ENCODE data around the gene ATF5.

The ATF5 gene, protein sequence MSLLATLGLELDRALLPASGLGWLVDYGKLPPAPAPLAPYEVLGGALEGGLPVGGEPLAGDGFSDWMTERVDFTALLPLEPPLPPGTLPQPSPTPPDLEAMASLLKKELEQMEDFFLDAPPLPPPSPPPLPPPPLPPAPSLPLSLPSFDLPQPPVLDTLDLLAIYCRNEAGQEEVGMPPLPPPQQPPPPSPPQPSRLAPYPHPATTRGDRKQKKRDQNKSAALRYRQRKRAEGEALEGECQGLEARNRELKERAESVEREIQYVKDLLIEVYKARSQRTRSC

GRCh38 chr19:49929121-49929610, at the start of gene ATF5, which contains the start of gene NUP62:
TSS of gene ATF5 (plus strand) at chr19:49929205. CDS start at chr19:49930851, 1,646 bp downstream.
TSS of gene NUP62 (minus strand) at chr19:49929504. CDS start at chr19:49909807, 19,697 bp downstream.
- DNase-seq: peak; percentile 91 to 95

DNA sequence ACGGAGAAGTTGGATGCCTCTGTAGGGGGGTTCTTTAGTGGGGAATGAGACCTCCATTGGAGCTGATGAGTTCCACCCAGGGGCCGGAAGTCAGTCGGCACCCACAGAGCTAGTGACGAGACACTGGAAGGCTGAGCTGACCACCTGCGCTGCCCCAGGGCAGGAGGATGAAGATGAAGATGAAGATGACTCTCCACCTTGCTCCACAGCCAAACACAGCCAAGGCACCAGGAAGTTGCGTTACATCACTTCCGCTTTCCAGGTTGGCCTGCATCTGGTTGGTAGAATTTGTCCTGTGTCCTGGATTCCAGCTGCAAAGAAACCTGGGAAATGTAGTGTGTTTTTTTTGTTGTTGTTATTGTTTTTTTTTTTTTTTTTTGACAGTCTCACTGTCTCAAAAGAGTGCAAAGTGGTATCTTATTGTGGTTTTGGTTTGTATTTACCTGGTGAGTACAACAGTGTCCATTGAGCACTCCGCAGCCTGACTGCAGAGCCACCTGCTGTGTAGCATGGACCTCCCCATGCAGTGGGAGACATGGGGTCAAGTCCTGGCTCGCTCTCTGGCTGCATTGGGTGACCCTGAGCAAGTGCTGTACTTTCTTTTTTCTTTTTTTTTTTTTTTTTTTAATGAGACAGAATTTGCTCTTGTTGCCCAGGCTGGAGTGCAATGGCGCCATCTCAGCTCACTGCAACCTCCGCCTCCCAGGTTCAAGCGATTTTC, 49.6 kb upstream of the ATF5 start:
- no peak for DNase-seq

DNA sequence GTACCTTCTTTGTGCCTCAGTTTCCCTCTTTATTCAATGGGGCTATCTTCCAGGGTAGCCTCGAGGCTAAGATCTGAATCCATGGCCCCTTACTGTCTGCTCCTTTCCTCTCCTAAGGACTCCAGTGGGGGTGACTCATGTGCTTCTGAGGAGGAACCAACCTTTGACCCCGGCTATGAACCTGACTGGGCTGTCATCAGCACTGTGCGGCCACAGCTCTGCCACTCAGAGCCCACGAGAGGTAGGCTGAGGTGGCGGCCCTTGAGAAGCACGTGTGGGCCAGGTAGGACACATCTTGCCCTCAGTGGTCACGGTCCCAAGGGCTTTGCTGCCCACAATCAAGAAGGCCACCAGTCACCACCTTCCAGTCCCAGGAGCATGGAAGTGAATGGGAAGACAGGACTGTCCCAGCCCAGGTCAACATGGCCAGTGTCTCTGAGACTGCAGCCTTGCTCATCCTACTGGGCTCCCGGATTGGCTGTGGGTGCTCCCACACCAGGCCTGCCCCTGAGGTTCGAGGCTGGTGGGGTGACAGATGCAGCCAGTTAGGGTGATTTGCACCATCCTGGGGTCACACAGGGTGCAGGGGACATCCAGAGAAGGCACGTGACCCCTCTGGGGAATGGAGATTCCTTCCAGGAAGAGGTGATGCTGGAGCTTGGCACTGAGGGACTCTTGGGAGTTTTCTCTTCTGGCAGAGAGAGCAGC, 48.7 kb upstream of the ATF5 start:
- no peak for DNase-seq

- DNase-seq: no peak
These were observed 47.8 kb upstream of the ATF5 start for GRCh38 chr19:49881186-49881585.

- DNase-seq: no peak
These were observed 47.2 kb upstream of the ATF5 start for GRCh38 chr19:49881672-49882394.

GRCh38 chr19:49882643-49883042, 46.4 kb upstream of the ATF5 start:
- no peak for DNase-seq

GRCh38 chr19:49883094-49883493, 45.9 kb upstream of the ATF5 start:
- DNase-seq: no peak

DNA sequence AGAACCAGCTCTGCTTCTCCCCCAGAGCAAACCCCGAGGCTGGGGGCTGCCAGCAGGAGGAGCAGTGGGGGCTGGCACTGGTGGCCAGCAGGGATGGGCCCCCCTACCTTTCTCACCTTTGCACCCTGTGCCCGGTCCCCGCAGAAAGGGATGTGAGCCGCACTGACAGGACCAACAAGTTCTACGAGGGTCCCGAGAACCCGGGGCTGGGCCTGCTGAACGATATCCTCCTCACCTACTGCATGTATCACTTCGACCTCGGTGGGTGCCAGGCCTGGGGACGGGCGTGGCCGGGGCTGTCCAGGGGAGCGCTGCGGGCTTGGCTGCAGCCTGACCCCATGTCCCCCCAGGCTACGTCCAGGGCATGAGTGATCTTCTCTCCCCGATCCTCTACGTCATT, 44.9 kb upstream of the ATF5 start:
- no peak for DNase-seq

- no peak for DNase-seq
These were observed 44.2 kb upstream of the ATF5 start for GRCh38 chr19:49884760-49885159.

DNA sequence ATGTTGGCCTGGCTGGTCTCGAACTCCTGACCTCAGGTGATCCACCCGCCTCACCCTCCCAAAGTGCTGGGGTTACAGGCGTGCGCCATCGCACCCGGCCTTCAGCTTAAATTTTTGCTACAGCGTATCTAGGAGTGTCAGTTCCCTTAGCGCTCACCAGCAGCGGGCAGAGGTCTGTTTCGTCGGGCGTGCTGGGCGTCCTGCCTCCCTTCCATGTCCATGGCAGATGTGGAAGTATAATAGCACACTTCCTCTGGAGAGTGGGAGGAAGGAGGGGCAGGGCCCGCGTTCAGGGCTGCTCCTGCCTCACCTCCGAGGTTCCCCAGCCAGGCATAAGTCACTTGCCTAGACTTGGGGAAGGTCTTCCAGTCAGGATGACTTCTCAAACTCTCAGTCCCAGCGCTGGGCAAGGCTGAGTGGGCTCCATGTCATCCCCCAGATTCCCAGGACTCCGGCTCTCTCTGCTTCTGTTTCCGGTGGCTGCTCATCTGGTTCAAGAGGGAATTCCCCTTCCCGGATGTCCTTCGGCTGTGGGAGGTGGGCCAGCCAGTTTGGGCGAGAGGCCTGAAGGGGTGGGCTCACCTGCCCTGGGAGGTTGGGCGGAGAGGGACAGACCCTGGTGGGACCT, 41.9 kb upstream of the ATF5 start:
- DNase-seq: no peak

GRCh38 chr19:49887665-49888509, 41.1 kb upstream of the ATF5 start:
- no peak for DNase-seq

GRCh38 chr19:49888510-49888824, 40.5 kb upstream of the ATF5 start:
- no peak for DNase-seq

GRCh38 chr19:49889038-49889686, 39.8 kb upstream of the ATF5 start:
- DNase-seq: no peak

DNA sequence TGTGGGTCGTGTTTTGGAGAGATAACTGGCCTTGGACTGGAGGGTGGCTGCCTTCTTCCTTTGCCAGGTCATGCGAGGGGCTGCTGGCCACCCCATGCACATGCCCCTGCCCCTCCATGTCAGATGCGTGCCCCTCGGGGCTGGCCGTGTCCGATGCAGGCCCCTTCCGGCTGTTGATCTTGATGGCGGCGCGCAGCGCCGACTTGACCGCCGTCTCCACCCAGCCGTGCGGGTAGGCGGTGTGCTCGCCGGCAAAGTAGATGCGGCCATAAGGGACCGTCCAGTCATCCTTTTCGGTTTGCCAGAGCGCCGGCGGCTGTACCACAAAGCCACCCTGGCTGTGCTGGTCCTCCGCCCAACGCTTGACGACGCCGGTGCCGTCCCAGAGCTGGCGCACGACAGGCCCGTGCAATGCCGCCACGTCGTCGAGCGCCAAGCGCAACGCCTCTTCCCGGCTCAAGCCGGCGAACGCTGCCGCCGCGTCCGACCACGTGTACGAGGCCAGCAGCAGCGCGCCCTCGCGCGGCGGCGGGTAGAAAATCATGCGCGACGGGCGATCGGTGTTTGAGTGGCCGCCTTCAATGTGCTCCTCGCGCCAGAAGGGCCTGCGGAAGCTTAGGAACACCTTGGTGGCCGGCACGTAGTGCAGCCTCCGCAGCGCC, 39.2 kb upstream of the ATF5 start:
- DNase-seq: peak; percentile 84 to 92

DNA sequence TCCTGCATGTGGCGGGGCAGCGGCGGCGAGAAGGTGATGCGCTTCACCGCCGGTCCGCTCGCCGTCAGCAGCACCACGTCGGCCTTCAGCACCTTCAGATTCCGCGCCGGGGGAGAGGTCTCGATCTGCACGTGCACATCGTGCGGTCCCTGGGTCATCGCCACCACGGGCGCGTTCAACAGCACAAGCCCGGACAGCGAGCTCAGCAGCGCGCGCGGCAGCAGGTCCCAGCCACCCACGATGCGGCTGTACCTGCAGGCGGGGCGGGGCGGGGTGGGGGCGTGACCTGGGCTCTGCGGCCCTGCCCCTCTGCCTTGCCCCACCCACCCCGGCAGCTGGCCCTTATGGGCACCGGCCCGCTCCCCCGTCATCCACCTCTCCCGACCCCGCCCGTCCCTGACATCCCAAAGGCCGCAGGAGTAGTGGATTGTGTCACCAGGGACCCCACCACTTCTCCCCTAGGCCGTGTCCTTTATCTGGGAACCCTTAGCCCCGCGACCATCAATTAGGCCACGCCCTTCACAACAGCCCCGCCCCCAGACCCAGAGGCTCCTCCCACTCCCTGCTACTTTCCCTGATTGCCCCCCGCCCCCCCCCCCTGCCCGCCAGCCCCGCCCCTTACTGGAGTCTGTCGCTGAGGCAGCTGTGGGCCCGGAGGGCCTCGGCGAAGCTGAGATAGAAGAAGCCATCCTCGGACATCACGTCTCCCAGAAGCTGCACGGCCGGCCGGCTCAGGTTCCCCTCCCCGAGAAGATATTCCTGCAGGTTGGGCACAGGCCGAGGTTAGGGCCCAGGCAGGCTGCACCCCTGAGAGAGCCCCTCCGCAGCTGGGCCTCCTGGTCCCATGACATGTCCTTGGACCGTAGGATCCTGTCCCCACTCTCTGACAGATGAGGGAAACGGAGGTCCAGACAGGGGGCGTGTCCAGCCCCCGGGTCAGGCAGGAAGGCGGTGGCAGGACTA, 38.4 kb upstream of the ATF5 start:
- DNase-seq: peak; percentile 67 to 84

DNA sequence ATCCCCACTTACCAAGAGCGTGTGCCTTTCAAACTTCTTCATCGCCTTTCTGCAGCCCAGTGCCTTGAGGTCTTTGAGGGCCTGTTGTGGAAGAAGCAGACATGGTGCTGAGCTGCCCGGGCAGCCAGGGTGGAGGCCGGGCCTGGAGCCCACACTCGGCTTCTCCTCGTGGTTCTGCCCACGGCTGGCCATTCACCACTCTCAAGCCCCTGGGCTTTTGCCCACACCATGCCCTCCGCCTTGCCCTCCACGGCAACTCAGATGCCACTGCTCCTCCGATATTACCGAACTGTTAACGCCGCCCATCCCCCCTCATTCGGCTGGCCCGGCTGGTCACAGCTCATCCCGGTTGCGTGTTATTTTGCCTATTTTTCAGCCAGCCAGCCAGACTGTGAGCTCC, 37.6 kb upstream of the ATF5 start:
- DNase-seq: no peak

GRCh38 chr19:49892716-49893115, 36.3 kb upstream of the ATF5 start:
- DNase-seq: no peak

- no peak for DNase-seq
These were observed 34.9 kb upstream of the ATF5 start for GRCh38 chr19:49894011-49894664.
